H1 (cell line): ENCODE results near the gene SPINK4. TPM values are rescaled to one million over a fixed set of nuclear protein-coding genes. Genes with fewer than 3 reads are reported as not detected.

Experiments used
- CTCF ChIA-PET: fragments of 300-600 bp; sonication (Branson Sonifier 250); formaldehyde crosslinking; loops from one replicate; lab custom pipeline; 2021; ENCODE audit not compliant: partially characterized antibody; lab: Charles Lee
- POLR2A ChIA-PET: fragments of 300-600 bp; sonication (Branson Sonifier 250); formaldehyde crosslinking; loops from one replicate; lab custom pipeline; 2021; ENCODE audit warnings: inconsistent platforms; ENCODE audit not compliant: partially characterized antibody; lab: Charles Lee
- DNase-seq, 2 experiments: peaks; one replicate each; pipeline versions ENCODE4 v3.0.0 to v3.0.0-alpha.2; 2010 to 2022; ENCODE audit warnings: low spot score in 2 of 2, low read depth in 1 of 2, mixed read lengths in 1 of 2
- FAIRE-seq: peaks from 2 replicates; lab custom pipeline; 2011; peaks lifted over from hg19 to GRCh38; lab: Jason Lieb, UNC
- H2AFZ ChIP-seq: 2 replicates; pipeline ENCODE4 v1.8.1; 2012; ENCODE audit warnings: low read length, inconsistent platforms
- H2AK5ac ChIP-seq: 2 replicates; pipeline ENCODE4 v1.6.1; 2013; ENCODE audit warnings: low read depth, low read length
- H2BK120ac ChIP-seq: replicated peaks from 2 replicates; pipeline ENCODE3; 2013; ENCODE audit warnings: low read depth, low read length, inconsistent platforms
- H2BK12ac ChIP-seq: 2 replicates; pipeline ENCODE4 v1.6.1; 2013; ENCODE audit warnings: low read depth, low read length
- H2BK15ac ChIP-seq: 2 replicates; pipeline ENCODE4 v1.6.1; 2013; ENCODE audit warnings: low read length
- H2BK20ac ChIP-seq: 2 replicates; pipeline ENCODE4 v1.6.1; 2013; ENCODE audit warnings: low read length
- H2BK5ac ChIP-seq: 2 replicates; pipeline ENCODE4 v1.6.1; 2013; ENCODE audit warnings: low read depth, low read length
- H3K14ac ChIP-seq: 2 replicates; pipeline ENCODE4 v1.6.1; 2013; ENCODE audit warnings: inconsistent platforms; ENCODE audit not compliant: insufficient read length
- H3K18ac ChIP-seq: 2 replicates; pipeline ENCODE4 v1.6.1; 2013; ENCODE audit warnings: low read length; ENCODE audit errors: extremely low read depth
- H3K23ac ChIP-seq: 2 replicates; pipeline ENCODE4 v1.6.1; 2013; ENCODE audit warnings: inconsistent platforms; ENCODE audit not compliant: insufficient read length
- H3K23me2 ChIP-seq: 2 replicates; pipeline ENCODE4 v1.6.1; 2013; ENCODE audit warnings: low read depth, low read length
- H3K27ac ChIP-seq: 2 replicates; pipeline ENCODE4 v1.6.1; 2011; ENCODE audit warnings: low read depth, low read length, inconsistent platforms
- H3K27me3 ChIP-seq, 4 experiments: replicated peaks in 1 of 4; 1 replicate in 1 of 4; 2 replicates in 3 of 4; pipeline versions ENCODE4 v1.6.1 to v1.8.1; 2011 to 2013; ENCODE audit warnings: low read length in 3 of 4, mild to moderate bottlenecking in 3 of 4, inconsistent platforms in 2 of 4, mixed read lengths in 2 of 4, moderate library complexity in 1 of 4; ENCODE audit not compliant: control insufficient read depth in 3 of 4, insufficient read depth in 3 of 4; ENCODE audit errors: extremely low read depth in 1 of 4
- H3K36me3 ChIP-seq, 4 experiments: 2 replicates each; pipeline versions ENCODE4 v1.6.1 to v1.8.1; 2011 to 2013; ENCODE audit warnings: mild to moderate bottlenecking in 4 of 4, low read length in 3 of 4, moderate library complexity in 2 of 4, control low read depth in 1 of 4, inconsistent platforms in 1 of 4; ENCODE audit not compliant: insufficient read depth in 4 of 4, control insufficient read depth in 2 of 4
- H3K4ac ChIP-seq: replicated peaks from 2 replicates; pipeline ENCODE3; 2013; ENCODE audit warnings: low read length, low read depth, mixed read lengths, inconsistent platforms; ENCODE audit not compliant: insufficient read length
- H3K4me1 ChIP-seq, 4 experiments: replicated peaks in 1 of 4; 1 replicate in 1 of 4; 2 replicates in 3 of 4; pipeline versions ENCODE4 v1.6.1 to v1.8.1; 2011 to 2013; ENCODE audit warnings: low read length in 3 of 4, inconsistent platforms in 2 of 4, mixed read lengths in 1 of 4; ENCODE audit not compliant: insufficient read depth in 4 of 4, control insufficient read depth in 3 of 4
- H3K4me2 ChIP-seq, 2 experiments: 2 replicates each; pipeline versions ENCODE4 v1.6.1 to v1.8.1; 2011 to 2013; ENCODE audit warnings: low read depth in 2 of 2, low read length in 2 of 2, control low read depth in 1 of 2, inconsistent platforms in 1 of 2, mild to moderate bottlenecking in 1 of 2; ENCODE audit not compliant: insufficient read depth in 1 of 2
- H3K4me3 ChIP-seq, 4 experiments: fragments of 200-600, 300-600 bp in 1 of 4; sonication (generic), shearing (Covaris generic), sonication (Bioruptor Twin) in 1 of 4; 2 replicates each; pipeline versions ENCODE4 v1.5.1 to v1.8.1; 2011 to 2016; ENCODE audit warnings: low read length in 4 of 4, low read depth in 3 of 4, control low read depth in 2 of 4, inconsistent platforms in 2 of 4, mild to moderate bottlenecking in 2 of 4, mixed read lengths in 1 of 4, moderate library complexity in 1 of 4; ENCODE audit not compliant: insufficient read depth in 2 of 4; ENCODE audit errors: extremely low read depth in 1 of 4
- H3K56ac ChIP-seq: replicated peaks from 2 replicates; pipeline ENCODE3; 2013; ENCODE audit warnings: low read depth, mild to moderate bottlenecking, mixed read lengths, low read length, inconsistent platforms; ENCODE audit not compliant: insufficient read length
- H3K79me1 ChIP-seq: 2 replicates; pipeline ENCODE4 v1.6.1; 2013; ENCODE audit warnings: low read depth, low read length, control low read depth
- H3K79me2 ChIP-seq, 2 experiments: 2 replicates each; pipeline versions ENCODE4 v1.6.1 to v1.8.1; 2012 to 2013; ENCODE audit warnings: low read length in 2 of 2, mild to moderate bottlenecking in 2 of 2, inconsistent platforms in 1 of 2; ENCODE audit not compliant: insufficient read depth in 2 of 2, control insufficient read depth in 1 of 2
- H3K9ac ChIP-seq, 4 experiments: replicated peaks in 1 of 4; 1 replicate in 1 of 4; 2 replicates in 3 of 4; pipeline versions ENCODE4 v1.6.1 to v1.8.1; 2011 to 2013; ENCODE audit warnings: low read depth in 3 of 4, low read length in 3 of 4, control low read depth in 2 of 4, mild to moderate bottlenecking in 2 of 4, moderate library complexity in 2 of 4, inconsistent platforms in 1 of 4; ENCODE audit errors: extremely low read depth in 1 of 4
- H3K9me3 ChIP-seq, 2 experiments: 2 replicates each; pipeline versions ENCODE4 v1.6.1 to v1.8.1; 2012 to 2013; ENCODE audit warnings: mild to moderate bottlenecking in 2 of 2, moderate library complexity in 2 of 2, control low read depth in 1 of 2, inconsistent platforms in 1 of 2, low read depth in 1 of 2, low read length in 1 of 2, mixed read lengths in 1 of 2; ENCODE audit not compliant: insufficient read depth in 2 of 2
- H4K20me1 ChIP-seq, 2 experiments: replicated peaks in 1 of 2; 2 replicates each; pipeline versions ENCODE3 to v1.8.1; 2011 to 2013; ENCODE audit warnings: inconsistent platforms in 2 of 2, low read length in 2 of 2, mild to moderate bottlenecking in 1 of 2; ENCODE audit not compliant: insufficient read depth in 2 of 2, control insufficient read depth in 1 of 2
- H4K5ac ChIP-seq: 2 replicates; pipeline ENCODE4 v1.6.1; 2013; ENCODE audit warnings: low read length, low read depth, mixed read lengths, inconsistent platforms; ENCODE audit not compliant: insufficient read length
- H4K8ac ChIP-seq: 2 replicates; pipeline ENCODE4 v1.8.0; 2013; ENCODE audit warnings: mild to moderate bottlenecking, moderate library complexity, low read length, inconsistent platforms; ENCODE audit not compliant: insufficient read depth; ENCODE audit errors: extremely low read depth
- H4K91ac ChIP-seq: replicated peaks from 2 replicates; pipeline ENCODE3; 2013; ENCODE audit warnings: low read length, mixed read lengths, inconsistent platforms; ENCODE audit not compliant: insufficient read length
- CEBPB ChIP-seq: IDR thresholded peaks from 2 replicates; pipeline ENCODE4 v1.6.1; 2012; ENCODE audit warnings: low read depth, low read length
- CHD1 ChIP-seq: IDR thresholded peaks from 2 replicates; pipeline ENCODE4 v1.6.1; 2012; ENCODE audit warnings: low read depth, low read length, improper control_type of control experiment
- EZH2 ChIP-seq: fragments of 200-600 bp; sonication (generic); IDR thresholded peaks from 2 replicates; pipeline ENCODE4 v1.7.1; 2012; ENCODE audit warnings: low read depth, mild to moderate bottlenecking, moderate library complexity, low read length, inconsistent platforms; ENCODE audit not compliant: severe bottlenecking
- PHF8 ChIP-seq: fragments of 200-600 bp; sonication (generic); conservative IDR thresholded peaks from 2 replicates; pipeline ENCODE4 v1.7.1; 2012; ENCODE audit warnings: low read depth, mild to moderate bottlenecking, inconsistent platforms, low read length, moderate library complexity
- POU5F1 ChIP-seq: IDR thresholded peaks from 2 replicates; pipeline ENCODE4 v1.6.1; 2011; ENCODE audit warnings: low read depth, mild to moderate bottlenecking, low read length, moderate library complexity
- SRF ChIP-seq: IDR thresholded peaks from 2 replicates; pipeline ENCODE4 v1.6.1; 2011; ENCODE audit warnings: mild to moderate bottlenecking, low read depth, low read length, moderate library complexity
- WGBS, 2 experiments: shearing (Covaris generic) in 1 of 2; methylation state at CpG; one replicate each; pipeline versions ENCODE4 v1.1.6 to v1.1.7; 2013 to 2015; ENCODE audit warnings: low lambda C conversion rate in 2 of 2, mixed read lengths in 2 of 2, inconsistent platforms in 1 of 2, low coverage in 1 of 2, missing lambda C conversion rate in 1 of 2; ENCODE audit not compliant: insufficient replicate concordance in 2 of 2, insufficient coverage in 1 of 2, insufficient read length in 1 of 2; ENCODE audit errors: extremely low coverage in 1 of 2, missing lambda C conversion rate in 1 of 2; 5-methylcytosine and 5-hydroxymethylcytosine counted together
- polyA plus RNA-seq, 7 experiments: library from polyadenylated mRNA; depleted of rRNA in 3 of 7; stranded (reverse) in 5 of 7; unstranded in 2 of 7; fragments of >200 nt in 5 of 7; fragments of 200-250 nt in 2 of 7; gene quantifications; 1 replicate in 5 of 7; 2 replicates in 1 of 7; 4 replicates in 1 of 7; pipeline versions ENCODE4 v1.2.1 to v1.2.3, GENCODE V29; 2011 to 2013; ENCODE audit warnings: missing spikeins in 2 of 7, mixed read lengths in 2 of 7
- total RNA-seq: library from RNA; stranded (reverse); fragmentation: NEBNext Ultra II Directional; extraction: Animal tissue kit (Norgen Biotek cat#: 25700); gene quantifications from 2 replicates; pipeline ENCODE4 v1.2.1, GENCODE V29; 2021

The SPINK4 gene
- total and polyA plus RNA-seq, 2 of the 8 experiments (the other 6 are each of a cell fraction or from before 2014, with no cell fraction given) = not detected

DNA sequence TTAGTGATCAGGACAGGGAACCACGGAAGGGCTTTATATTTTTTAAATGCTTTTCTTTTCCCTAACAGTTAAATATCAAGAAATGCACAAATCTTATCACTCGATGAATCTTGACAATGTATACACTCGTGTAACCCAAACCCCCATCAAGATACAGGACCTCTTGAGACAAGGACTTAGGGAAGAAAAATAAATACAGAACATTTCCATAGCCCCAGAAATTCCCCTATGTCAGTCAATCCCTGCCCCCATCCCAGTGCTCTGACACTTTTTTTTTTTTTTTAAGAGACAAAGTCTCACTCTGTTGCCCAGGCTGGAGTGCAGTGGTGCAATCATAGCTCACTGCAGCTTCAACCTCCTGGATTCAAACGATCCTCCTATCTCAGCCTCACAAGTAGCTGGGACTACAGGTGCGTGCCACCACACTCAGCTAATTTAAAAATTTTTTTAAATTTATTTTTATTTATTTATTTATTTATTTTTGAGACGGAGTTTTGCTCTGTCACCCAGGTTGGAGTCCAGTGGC is 2.7 kb downstream of the SPINK4 start:
- H4K8ac ChIP-seq = no peak overlapping the region
- POLR2A ChIA-PET = interaction anchor here (0.7 to 2.4 kb wide), 4 partner anchors 9 to 217 kb away, joined by 4 to 7 read pairs (median 5); partner anchors contain the start of gene DNAJA1
- H4K5ac ChIP-seq = no peak overlapping the region
- no peak overlapping the region for H3K4me2 ChIP-seq
- no peak overlapping the region for H3K4ac ChIP-seq
- no peak overlapping the region for H2BK20ac ChIP-seq
- DNase-seq (no peak), FAIRE-seq (no peak)
- H2BK12ac ChIP-seq = no peak overlapping the region
- H4K91ac ChIP-seq = no peak overlapping the region
- no peak overlapping the region for H3K18ac ChIP-seq
- no peaks in the 10 kb centered on the region for H4K20me1 ChIP-seq
- no peaks in the 10 kb centered on the region for H3K9me3 ChIP-seq
- H3K27me3 ChIP-seq = no peaks in the 10 kb centered on the region
- 81% methylated on average over 6 of the region's 6 CpGs; no CpG with 5 or more reads in 1 of the 2 experiments for WGBS, 2 experiments
- no peaks in the 10 kb centered on the region for H3K79me1 ChIP-seq
- H2BK15ac ChIP-seq = no peak overlapping the region
- no peak overlapping the region for H3K23ac ChIP-seq
- H2BK5ac ChIP-seq = no peak overlapping the region
- TF ChIP-seq SRF (no peak), EZH2 (no peak), CHD1 (no peak), CEBPB (no peak), POU5F1 (no peak), PHF8 (no peak)
- no peaks in the 10 kb centered on the region for H3K23me2 ChIP-seq
- no peak overlapping the region for H2AK5ac ChIP-seq
- no peaks in the 10 kb centered on the region for H3K79me2 ChIP-seq
- H3K14ac ChIP-seq = no peak overlapping the region
- no peak overlapping the region for H3K4me3 ChIP-seq
- H2AFZ ChIP-seq = no peak overlapping the region
- no peak overlapping the region for H3K56ac ChIP-seq
- H3K36me3 ChIP-seq = no peaks in the 10 kb centered on the region
- no peaks in the 10 kb centered on the region for H3K4me1 ChIP-seq
- CTCF ChIA-PET = interaction anchor here (1.4 to 2.2 kb wide), 2 partner anchors 10 to 17 kb away, joined by 5 to 8 read pairs; no protein-coding TSS in a partner anchor
- H2BK120ac ChIP-seq = no peak overlapping the region
- no peak overlapping the region for H3K27ac ChIP-seq
- H3K9ac ChIP-seq = no peak overlapping the region
